HG02623 (cell line): ENCODE measurements around the gene CAMK2N2.
A peak's percentile ranks its signal among the peaks of the same experiment; 100 is the strongest.
"Not testable (repeated sequence)": the region's sequence is repeated elsewhere in the genome, so short reads cannot be mapped to it uniquely, and the experiment has no call there.

Experiments
- ATAC-seq: cut with Tn5 transposase; IDR thresholded peaks from one replicate; pipeline ENCODE4 v1.9.1; 2021; ENCODE audit warnings: moderate library complexity; ENCODE audit not compliant: unreplicated experiment

The CAMK2N2 gene

GRCh38 chr3:184275381-184275701 is 14.0 kb upstream of the CAMK2N2 start:
- no peak for ATAC-seq

- ATAC-seq: no peak
These were observed 10.9 kb upstream of the CAMK2N2 start for GRCh38 chr3:184272269-184272668.

GRCh38 chr3:184267249-184267648 is 5.9 kb upstream of the CAMK2N2 start:
- not testable (repeated sequence) for ATAC-seq

GRCh38 chr3:184262764-184263179 is 1.4 kb upstream of the CAMK2N2 start:
- ATAC-seq: no peak

- ATAC-seq: no peak
These were observed 756 bp upstream of the CAMK2N2 start for GRCh38 chr3:184261854-184262763.

DNA sequence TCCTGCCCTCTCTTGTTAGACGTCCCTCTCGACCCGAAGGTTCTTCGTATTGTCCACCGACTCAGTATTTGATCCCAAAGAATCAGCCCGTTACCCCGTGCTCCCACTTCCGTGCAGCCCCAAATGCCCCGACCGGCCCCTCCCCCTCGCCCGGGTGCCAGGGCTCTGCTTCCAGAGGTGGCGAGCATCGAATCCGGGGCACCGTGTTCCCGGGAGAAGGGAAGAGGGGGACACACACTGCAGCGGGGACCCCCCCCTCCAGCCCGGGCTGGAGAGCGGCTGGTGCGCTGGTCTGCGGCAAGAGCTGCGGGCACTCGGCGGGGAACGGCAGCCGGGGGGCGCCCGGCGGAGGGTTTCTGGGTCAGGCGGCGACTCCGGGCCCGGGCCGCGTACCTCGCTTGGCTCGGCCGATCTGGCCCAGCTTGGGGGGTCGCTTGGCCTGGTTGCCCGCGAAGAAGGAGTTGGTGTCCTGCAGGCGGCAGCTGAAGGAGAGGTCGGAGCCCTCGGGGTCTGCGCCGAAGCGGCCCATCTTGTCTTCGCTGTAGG is 556 bp downstream of the CAMK2N2 start:
- no peak for ATAC-seq

DNA sequence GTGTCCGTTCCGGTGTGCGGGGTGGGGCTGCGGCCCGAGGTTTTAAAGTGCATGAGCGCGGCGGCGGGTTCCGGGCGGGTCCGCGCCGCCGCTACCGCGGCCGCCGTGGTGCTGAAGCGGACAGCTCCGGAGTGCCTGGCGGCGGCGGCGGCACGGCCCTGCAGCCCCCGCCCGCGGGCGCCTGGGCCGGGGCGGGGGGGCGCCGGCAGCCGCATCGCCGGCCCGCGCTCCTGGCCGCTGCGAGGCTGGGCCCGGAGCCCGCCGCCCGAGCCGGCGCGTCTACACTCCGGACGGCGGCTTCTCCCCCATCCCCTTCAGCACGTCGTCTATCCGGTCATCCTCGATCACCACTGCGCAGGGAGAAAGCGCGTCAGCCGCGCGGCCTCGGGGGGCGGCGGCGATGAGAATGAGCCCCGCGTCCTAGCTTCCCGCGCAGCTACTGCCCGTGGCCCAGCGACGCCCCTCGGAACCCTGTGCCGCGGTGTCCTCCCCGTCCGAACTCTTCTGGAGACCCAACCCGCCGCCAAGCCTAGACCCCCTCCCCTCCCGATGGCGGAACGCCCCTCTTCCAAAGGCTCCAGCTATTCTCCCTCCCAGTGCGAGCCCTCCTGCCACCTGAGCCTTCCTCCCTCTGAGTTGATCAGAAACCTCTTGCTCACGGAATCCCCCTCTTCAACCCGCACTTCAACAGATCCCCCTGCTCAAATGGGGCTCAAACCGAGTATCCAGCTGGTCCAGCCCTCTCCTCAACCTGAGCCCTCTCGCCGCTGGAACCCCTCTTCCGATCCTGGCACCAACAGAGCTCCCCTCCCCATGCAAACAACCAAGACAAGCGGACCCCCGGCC is 1.3 kb downstream of the CAMK2N2 start:
- no peak for ATAC-seq

DNA sequence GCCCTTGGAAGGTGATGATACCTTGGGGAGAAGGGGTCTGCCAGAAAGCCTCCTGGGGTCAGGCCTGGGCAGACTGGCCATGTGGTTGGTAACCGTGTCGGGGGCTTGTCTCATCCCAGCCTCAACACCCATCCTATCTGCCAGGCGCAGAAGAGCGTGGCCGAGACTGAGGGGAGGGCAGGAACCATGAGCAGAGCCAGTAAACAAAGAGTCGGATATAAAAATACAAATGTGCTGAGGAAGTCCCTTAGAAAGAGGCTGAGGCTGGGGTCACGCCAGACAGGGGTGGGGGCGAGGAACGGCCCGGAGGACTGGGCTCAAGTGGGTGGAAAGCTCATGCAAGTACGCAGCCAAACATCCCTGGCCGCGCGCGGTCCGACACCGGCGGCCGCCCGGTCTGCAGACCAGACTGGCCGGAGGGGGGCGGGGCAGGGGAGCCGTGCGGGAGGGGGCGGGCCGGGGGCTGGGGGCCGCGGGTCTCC is 1.9 kb downstream of the CAMK2N2 start:
- ATAC-seq: no peak

GRCh38 chr3:184258926-184259325 is 2.4 kb downstream of the CAMK2N2 start:
- no peak for ATAC-seq

- ATAC-seq: no peak
These were observed 4.1 kb downstream of the CAMK2N2 start for GRCh38 chr3:184257083-184257915.

DNA sequence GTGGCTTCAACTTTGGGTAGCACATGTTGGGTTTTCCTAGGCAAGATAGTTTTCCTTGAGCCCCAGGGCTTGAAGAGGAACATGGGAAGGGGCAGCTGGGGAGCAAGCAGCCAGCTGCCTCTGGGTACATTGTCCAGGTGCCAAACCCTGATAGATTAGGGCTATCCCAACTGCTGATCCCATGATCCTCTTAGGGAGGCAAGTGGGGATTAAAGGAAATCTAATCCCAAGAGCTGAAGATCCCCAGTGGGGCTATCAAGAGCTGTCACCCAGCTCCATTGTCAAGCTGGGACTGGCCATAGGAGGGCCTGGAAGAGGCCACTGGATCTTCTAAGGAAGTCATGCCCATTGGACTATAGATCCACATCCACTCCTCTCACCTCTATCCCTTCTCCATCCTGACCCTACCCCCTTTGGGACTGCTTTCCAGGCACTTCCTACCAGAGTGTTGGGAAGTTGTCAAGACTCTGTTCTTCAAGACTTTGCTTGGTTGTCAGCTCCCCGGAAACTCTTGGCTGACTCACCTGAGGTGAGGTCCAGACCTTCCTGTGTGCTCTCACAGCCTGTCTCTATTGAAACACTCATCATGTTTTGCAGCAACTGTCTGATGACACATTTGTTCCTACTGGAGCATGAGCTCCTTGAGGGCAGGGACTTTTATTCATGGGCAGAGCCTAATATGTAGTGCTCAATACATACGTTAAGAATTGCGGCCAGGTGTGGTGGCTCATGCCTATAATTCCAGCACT is 5.9 kb downstream of the CAMK2N2 start:
- ATAC-seq: no peak

GRCh38 chr3:184250167-184250828 is 11.1 kb downstream of the CAMK2N2 start:
- ATAC-seq: peak; percentile 67

DNA sequence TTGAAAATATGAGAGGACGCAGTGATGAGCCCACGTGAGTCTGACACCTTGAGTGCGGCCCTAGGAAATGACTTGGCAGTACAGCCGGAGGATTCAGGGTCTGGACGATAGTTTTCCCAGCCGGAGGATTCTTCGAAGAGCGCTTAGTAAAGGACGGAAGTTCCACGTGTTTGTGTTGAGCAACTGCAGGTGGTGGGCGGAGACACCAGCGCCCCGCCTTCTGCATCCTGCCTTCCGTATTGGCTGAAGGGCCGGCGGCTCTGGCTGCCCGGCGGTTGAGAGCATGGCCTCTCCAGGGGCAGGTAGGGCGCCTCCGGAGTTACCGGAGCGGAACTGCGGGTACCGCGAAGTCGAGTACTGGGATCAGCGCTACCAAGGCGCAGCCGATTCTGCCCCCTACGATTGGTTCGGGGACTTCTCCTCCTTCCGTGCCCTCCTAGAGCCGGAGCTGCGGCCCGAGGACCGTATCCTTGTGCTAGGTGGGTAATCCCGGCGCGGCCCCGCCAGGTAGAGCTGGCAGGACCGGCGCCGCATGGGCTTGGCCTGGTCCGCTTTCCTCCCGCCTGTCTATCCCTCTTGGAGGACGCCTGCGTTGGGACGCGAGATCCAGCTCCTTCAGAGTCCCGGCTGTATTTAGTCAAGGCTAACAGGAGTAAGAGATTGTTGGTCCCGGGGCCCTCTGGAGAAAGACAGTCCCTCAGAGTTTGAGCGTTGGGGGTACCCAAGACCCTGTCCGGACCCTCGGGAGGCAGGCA is 11.8 kb downstream of the CAMK2N2 start, which contains the start of gene EEF1AKMT4:
TSS of gene EEF1AKMT4 (plus strand) at position 261 of the 755 bp plus-strand sequence. CDS start at position 284, 23 bp downstream.
- ATAC-seq: peak; percentile 86

DNA sequence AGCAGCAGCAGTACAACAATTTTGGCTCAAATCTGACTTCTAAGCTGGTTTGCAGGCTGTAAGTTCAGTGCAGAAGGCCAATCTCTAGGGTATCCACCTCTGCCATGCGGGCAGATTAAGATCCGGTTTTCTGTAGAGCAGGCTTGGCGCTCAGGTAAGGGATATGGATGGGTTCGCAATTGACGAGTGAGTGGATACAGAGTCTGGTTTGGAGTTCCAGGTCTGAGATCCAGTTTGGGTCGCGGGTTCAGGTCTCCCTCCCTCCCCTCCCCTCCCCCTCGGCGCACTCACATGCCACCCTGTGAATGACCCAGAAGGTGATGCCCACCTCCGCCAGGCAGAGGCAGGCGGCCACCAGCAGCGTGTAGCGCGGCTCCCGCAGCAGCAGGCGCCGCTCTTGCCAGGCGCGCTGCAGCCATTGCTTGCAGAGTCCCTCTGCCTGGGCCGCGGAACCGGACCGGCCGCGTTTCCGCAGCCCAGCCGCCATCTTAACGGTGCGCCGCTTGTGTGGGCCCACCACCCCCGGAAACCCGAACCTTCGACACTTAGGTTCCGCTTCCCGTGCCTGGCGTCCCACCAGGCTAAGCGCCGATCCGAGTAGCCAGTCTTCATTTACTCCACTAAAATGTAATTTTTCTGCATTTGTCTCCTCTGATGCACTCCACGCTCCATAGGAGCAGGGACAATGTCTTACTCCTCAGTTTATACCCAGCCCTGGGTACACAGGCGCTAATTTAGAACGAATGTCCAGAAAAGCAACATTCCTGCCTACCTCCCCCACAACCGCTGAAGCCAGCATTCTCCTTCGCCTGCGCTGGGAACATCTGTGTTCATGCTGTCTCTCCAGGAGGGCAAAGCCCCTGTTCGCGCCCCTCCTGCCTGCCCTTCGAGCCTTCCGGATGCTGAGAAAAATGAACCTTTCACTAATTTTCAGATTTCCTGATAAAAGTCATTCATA is 12.6 kb downstream of the CAMK2N2 start, which contains the start of gene ALG3:
TSS of gene ALG3 (minus strand) at position 509 of the 958 bp plus-strand sequence. CDS start at position 487, 22 bp downstream.
- ATAC-seq: peak; percentile 42

- no peak for ATAC-seq
These were observed 19.1 kb downstream of the CAMK2N2 start for GRCh38 chr3:184242297-184242685.

DNA sequence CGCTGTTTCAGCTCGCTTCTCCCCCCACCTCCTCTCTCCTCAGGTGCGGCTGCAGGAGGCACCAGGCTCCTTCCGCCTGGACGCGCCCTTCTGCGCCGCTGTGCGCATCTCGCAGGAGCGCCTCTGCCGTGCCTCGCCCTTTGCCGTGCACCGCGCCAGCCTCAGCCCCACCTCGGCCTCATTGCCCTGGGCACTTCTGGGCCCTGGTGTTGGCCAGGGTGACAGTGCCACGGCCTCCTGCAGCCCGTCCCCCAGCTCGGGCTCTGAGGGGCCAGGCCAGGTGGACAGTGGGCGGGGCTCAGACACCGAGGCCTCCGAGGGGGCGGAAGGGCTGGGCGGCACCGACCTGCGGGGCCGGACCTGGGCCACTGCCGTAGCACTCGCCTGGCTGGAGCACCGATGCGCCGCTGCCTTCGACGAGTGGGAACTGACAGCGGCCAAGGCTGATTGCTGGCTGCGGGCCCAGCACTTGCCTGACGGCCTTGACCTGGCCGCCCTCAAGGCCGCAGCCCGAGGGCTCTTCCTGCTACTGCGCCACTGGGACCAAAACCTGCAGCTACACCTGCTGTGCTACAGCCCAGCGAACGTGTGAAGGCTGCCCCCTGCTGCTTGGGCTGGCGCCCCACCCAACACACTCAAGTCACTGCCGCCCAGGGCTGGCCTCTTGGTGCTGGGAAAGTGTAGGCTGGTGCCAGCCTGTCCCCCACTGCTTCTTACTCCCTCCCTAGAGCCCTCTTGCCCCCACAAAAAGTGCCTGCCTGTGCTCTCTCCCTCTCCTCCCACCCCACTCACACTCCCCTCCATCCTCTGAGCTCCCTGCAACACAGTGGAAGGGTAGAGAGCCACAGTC is 19.7 kb downstream of the CAMK2N2 start:
- ATAC-seq: no peak

GRCh38 chr3:184241141-184241446 is 20.3 kb downstream of the CAMK2N2 start:
- no peak for ATAC-seq
